GM18858 (cell line): ENCODE measurements around the gene PLD2.
"Not testable (repeated sequence)": the region's sequence is repeated elsewhere in the genome, so short reads cannot be mapped to it uniquely, and the experiment has no call there.

Experiments used
- ATAC-seq: cut with Tn5 transposase; IDR thresholded peaks from one replicate; pipeline ENCODE4 v1.9.1; 2021; ENCODE audit not compliant: unreplicated experiment

Gene PLD2

GRCh38 chr17:4789951-4790704 is 16.8 kb upstream of the PLD2 start:
- peak; percentile 72 for ATAC-seq

- ATAC-seq, result no peak
Observed at GRCh38 chr17:4790705-4791088, 16.3 kb upstream of the PLD2 start.

- no peak for ATAC-seq
Observed at GRCh38 chr17:4795168-4795567, 11.8 kb upstream of the PLD2 start.

- no peak for ATAC-seq
Observed at GRCh38 chr17:4796552-4796920, 10.4 kb upstream of the PLD2 start.

GRCh38 chr17:4800462-4801196 is 6.3 kb upstream of the PLD2 start:
- ATAC-seq, result no peak

- ATAC-seq, result no peak
Observed at GRCh38 chr17:4802228-4802627, 4.7 kb upstream of the PLD2 start, which contains the start of gene C17orf114. Gene C17orf114, minus strand, starts transcription at chr17:4802328.

GRCh38 chr17:4806456-4806776 is 536 bp upstream of the PLD2 start:
- no peak for ATAC-seq

GRCh38 chr17:4807605-4808377 is 839 bp downstream of the PLD2 start:
- no peak for ATAC-seq

GRCh38 chr17:4808378-4808767 is 1.4 kb downstream of the PLD2 start:
- no peak for ATAC-seq

- ATAC-seq, result no peak
Observed at GRCh38 chr17:4810696-4811290, 3.8 kb downstream of the PLD2 start.

- no peak for ATAC-seq
Observed at GRCh38 chr17:4811471-4811870, 4.5 kb downstream of the PLD2 start.

GRCh38 chr17:4812690-4813089 is 5.7 kb downstream of the PLD2 start:
- ATAC-seq, result no peak

- no peak for ATAC-seq
Observed at GRCh38 chr17:4815043-4815675, 8.2 kb downstream of the PLD2 start.

GRCh38 chr17:4816826-4817225 is 9.9 kb downstream of the PLD2 start:
- ATAC-seq, result no peak

- no peak for ATAC-seq
Observed at GRCh38 chr17:4818276-4818675, 11.3 kb downstream of the PLD2 start.

- ATAC-seq, result no peak
Observed at GRCh38 chr17:4822835-4823234, 15.9 kb downstream of the PLD2 start.

- ATAC-seq, result no peak
Observed at GRCh38 chr17:4823373-4824089, 16.6 kb downstream of the PLD2 start.

- no peak for ATAC-seq
Observed at GRCh38 chr17:4827399-4827798, 20.4 kb downstream of the PLD2 start.

- not testable (repeated sequence) for ATAC-seq
Observed at GRCh38 chr17:4832829-4833177, 25.9 kb downstream of the PLD2 start.

GRCh38 chr17:4833178-4833940 is 26.4 kb downstream of the PLD2 start, which contains the start of gene MINK1:
Gene MINK1, plus strand, starts transcription at chr17:4833340. Its CDS starts 244 bp downstream, at chr17:4833584.
- peak; percentile 79 for ATAC-seq
